HG03196 (cell line): ENCODE measurements around the gene MSL1.

ENCODE experiments used
- ATAC-seq: cut with Tn5 transposase; IDR thresholded peaks from one replicate; pipeline ENCODE4 v1.9.1; 2021; ENCODE audit not compliant: unreplicated experiment

Gene MSL1

GRCh38 chr17:40104594-40105486 is 16.9 kb upstream of the MSL1 start:
- ATAC-seq = no peak

GRCh38 chr17:40105861-40106759 is 15.7 kb upstream of the MSL1 start:
- no peak for ATAC-seq

DNA sequence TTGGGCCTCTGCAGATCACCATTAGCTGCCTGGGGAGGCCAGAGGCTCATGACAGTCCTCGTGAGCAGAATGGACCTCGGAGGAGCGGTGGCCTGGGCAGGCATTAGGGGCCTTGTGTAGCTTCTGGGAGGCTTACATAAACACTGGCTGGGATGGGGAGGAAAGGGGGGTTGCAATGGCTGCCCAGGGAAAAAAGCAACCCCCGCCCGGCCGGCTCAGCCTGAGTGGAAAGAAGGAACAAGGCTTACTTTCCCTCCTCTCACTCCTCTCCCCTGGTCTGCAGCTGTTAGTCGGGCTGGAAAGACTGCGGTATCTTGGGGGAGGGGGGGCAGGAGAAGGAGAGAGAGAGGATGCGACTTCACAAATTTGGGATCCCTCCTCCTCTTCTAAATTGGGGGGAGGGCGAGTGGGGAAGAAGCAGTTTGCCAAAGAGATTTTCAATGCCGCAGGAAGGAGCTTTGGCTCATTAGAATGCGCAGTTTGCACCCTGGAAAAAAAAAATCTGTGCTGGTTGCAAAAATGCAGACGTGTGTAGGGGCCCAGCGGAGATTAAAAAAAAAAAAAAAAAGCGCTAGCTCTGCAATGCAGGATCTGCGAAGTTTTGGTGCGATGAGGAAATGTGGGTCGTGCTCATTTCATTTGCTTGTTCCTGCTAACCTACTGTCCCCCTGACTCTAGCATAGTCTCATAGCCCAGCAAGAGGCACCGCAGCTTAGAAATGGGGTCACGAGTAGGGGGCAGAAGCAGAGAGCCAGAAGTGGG is 14.8 kb upstream of the MSL1 start:
- ATAC-seq = no peak

GRCh38 chr17:40107522-40108174 is 14.1 kb upstream of the MSL1 start:
- no peak for ATAC-seq

DNA sequence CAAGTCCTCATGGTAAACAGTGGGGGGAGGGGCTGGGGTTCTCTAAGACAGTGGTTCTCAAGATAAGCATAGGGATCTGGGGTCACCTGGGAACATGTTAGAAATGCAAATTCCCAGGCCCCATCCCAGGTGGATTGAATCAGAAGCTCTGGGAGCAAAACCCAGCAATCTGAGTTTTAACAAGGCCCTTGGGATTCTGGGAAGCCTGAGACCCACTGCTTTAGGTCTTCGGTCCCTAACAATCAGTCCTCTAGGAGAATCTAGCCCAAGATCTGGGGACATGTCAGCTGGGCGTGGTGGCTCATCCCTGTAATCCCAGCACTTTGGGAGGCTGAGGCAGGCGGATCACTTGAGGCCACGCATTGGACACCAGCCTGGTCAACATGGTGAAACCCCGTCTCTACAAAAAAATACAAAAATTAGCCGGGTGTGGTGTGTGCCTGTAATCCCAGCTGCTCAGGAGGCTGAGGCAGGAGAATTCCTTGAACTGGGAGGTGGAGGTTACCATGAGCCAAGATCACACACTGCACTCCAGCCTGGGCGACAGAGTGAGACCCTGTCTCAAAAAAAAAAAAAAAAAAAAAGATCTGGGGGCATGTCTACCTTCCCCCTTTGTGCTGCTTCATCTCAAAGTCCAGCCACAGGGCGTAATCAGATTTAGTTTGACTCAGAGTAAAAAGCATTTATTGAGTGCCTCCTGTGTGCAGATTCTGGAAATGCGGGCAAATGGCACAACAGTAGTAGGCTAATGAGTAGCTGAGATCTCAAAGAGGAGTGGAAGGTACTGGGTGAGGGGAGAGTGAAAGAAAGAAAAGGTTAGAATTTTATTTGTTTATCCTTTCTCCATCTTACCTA is 12.6 kb upstream of the MSL1 start:
- ATAC-seq = no peak

DNA sequence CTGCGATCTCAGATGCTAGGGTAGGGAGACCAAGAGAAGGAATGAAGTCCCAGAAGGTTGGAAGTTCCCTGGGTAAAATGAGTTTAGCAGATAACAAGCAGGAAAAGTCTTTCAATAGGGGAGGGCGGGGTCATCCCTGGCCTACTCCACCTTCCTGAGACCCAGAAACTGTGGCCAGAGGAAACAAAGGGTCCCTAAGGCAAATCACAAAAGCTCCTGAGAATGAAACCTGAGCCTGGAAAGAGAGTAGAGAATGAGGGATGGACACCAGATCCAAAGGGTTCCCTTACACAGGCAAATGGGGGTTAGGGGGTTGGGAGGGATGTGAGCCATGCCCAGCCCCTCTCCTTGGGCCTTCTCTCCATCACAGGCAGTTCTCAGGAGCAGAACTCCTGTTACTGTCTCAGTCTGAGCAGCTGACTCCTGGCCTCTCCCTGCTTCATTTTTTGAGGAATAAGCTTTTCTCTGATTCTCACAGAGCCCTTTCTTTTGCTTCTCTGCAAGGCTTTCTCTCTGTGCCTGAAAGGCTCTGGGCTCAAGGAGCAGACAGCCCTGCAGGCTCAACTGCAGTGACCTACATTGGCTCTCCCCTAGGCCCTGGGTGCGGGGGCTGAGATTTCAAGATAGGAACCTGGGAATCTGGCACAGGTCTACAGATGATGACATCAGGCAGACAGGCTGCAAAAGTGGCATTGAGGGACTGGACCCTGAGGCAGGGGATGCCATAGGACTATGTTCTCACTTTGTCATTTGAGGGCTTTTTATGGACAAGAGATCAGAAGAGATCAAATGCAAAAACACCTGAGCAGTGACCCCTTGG is 11.5 kb upstream of the MSL1 start:
- ATAC-seq = no peak

DNA sequence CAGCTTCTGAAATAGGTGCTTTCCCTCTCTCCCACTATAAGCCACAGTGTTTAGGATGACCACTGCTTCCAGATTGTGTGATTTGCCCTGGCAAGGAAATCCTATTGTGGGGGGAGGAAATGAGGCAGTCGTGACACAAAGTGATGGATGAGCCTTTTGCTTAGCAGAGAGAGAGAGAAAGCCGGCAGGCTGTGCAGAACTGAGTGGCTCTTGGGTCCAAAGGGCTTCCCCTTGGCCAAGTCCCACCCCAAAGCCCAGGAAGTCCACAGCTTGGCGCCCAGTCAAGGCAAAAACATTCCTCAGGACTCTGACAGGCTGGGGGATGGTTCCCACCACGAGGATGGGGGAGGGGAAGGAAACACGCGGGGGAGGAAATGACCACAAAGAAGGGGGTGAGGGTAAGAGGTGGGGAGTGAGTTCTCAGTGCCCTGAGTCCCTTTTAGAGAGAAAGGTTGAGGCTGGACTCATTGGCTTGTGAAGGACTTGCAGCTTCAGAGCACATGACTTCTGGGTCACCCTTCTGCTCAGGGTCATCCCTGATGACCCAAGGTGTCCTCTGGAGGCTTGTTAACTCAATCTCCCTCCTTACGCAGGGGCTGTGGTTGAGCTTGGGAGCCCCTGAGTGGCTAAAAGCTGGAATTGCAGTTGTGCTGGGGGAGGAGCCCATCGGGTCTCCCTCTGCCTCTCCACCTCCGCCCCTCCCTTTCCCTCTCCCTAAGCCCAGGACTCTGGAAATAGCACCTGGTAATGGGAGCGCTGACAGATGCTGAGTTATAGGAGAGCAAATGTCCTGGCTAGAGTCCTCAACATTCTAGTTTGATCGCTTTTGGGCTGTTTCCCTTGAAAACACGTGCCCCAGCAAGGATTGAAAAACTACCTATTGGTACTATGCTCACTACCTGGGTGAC is 10.3 kb upstream of the MSL1 start:
- peak; percentile 56 for ATAC-seq

GRCh38 chr17:40112191-40112711 is 9.5 kb upstream of the MSL1 start:
- no peak for ATAC-seq

DNA sequence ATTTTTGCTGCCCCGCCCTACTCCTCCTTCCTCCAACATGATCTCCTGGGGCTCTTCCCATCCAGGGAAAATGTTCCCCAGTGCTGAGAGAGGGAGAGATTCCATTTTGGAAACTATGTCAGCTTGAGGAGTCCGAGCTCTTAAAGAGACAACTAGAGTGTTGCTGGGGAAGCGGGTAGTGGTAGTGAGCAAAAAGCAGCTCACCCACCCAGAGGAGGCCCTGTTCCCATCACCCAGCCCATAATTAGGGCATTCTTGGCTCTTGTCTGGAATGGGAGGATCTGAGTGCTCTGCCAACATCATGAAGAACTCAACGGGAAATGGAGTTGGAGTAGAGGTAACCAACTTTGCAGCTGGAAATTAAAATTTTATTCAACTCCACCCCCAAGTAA is 9.1 kb upstream of the MSL1 start:
- no peak for ATAC-seq

DNA sequence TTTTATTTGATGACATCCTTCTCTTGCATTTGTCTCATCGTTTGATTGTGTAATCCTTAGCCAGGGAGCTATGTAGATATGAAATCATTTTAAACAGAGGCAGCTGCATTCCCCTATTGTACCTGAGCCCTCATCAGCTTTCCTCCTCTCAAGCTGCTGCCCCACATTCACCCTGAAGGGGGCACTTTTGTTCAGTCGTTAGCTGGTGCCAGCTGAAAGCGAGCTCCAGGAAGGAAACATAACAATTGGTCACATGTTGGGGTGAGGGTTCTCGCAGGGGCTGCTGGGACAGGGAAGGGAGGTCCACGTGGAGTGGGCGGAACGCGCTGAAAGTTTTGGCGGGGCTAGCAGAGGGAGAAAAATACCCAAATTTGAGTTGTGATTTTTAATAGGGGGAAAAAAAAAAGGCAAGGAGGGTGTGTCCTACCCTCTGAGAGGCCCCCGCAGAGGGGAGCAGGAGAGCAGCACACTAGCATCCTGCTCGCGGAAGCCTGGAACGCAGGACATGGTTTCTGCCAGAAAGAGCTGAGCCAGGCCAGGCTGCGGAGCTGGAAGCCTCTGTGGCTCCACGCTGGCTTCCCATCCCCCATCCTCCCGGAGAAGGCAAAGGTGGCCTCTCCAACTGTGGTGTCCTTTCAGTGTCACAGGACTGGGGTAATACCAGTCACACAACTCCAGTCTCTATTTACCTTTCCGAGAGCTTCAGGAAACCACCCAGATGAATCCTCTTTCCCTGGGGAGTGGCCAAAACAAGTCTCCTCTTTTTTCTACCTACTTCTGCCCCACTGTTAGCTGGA is 8.5 kb upstream of the MSL1 start:
- peak; percentile 79 for ATAC-seq

GRCh38 chr17:40113907-40114245 is 7.9 kb upstream of the MSL1 start:
- ATAC-seq = no peak

DNA sequence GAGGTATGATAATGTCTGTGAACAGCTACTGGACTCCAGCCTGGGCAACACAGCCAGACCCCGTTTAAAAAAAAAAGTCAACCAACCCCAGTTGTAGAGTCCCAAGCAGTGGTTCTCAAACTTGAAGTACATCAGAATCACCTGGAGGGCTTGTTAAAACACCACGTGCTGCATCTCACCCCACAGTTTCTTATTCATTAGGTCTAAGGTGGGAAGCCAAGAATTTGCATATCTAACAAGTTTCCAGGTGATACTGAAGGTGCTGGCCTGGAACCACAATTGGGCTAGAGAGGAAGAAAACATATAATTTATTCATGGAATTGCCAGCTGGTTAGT is 6.7 kb upstream of the MSL1 start:
- no peak for ATAC-seq

DNA sequence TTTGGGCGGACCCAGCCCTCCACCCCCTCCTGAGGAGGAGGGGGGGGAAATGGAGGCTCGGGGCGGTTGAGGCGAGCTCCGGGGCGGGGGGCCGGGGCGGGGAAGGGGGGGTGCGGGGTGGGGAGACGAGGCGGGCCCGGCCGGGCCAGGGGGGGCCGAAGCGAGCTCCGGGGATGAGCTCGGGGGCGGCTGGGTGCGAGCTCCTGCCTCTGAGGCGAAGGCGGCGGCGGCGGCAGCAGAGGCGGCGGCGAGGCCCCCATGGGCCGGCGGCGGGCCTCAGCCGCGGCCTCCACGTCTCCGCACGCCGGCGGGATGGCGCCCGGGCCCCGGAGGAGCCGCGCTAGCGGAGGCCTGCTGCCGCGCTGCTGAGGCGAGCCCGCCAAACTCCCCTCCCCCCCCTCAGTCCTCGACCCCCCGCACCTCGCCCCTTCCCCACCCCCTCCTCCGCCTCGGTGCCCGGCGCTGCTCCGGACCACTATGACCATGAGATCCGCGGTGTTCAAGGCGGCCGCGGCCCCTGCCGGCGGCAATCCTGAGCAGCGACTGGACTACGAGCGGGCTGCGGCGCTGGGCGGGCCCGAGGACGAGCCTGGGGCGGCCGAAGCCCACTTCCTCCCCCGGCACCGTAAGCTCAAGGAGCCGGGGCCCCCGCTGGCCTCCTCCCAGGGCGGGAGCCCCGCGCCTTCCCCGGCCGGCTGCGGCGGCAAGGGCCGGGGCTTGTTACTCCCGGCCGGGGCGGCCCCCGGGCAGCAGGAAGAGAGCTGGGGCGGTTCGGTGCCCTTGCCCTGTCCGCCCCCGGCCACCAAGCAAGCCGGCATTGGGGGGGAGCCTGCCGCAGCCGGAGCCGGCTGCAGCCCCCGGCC is 596 bp downstream of the MSL1 start:
- ATAC-seq = peak; percentile 27

DNA sequence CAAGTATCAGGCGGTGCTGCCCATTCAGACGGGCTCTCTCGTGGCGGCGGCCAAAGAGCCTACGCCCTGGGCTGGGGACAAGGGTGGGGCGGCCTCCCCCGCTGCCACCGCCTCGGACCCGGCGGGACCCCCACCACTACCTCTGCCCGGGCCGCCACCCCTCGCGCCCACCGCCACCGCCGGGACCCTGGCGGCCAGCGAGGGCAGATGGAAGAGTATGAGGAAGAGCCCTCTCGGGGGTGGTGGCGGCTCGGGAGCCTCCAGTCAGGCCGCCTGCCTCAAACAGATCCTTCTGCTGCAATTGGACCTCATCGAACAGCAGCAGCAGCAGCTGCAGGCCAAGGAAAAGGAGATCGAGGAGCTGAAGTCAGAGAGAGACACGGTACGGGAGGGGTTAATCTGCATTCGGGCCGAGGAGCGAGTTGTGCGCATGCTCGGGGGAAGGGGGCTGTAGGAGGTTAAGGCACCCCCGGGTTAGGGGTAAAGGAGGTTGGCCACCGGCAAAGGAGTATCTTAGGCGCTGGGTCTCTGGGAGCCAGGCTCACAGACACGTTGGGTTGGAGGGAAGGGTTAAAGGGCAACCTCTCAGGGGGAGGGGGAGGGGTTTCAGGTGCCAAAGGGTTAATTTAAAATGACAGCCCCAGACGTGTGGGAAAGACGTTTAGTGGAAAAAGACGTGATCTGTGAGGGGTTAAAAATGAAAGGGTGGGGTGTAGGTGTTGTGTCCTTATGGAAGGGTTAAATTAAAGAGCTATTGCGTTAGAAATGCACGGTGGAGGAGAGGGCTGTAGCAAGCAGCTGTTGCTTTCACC is 1.4 kb downstream of the MSL1 start:
- ATAC-seq = peak; percentile 27

DNA sequence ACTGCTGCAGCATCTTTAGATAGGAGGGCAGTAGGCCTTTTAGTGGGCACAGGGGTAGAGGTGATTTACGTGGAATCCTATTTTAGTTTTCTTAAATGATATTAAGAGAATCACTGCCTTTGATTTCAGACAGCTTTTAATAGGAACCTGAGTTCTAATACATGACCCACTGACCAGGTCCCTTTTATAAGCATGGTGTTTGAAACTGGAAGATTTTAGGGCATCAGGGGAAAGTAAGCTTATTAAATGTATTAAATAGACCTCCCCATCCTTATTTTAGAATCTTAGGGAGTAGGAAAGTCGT is 2.0 kb downstream of the MSL1 start:
- no peak for ATAC-seq
